Measurements from ENCODE around the gene KCNQ1.

GRCh38 chr11:2820976-2821375 is 376.2 kb downstream of the KCNQ1 start:
- TF ChIP-seq EZH2 (IDR thresholded peaks at IDR 0.05; ENCODE audit: borderline replicate concordance, low read depth, low read length, severe bottlenecking) (no peak), CTCF (IDR thresholded peaks at IDR 0.05; ENCODE audit: borderline replicate concordance, extremely low read depth, low read length, poor library complexity, severe bottlenecking) (no peak)
